Spleen (tissue), 7 donors: ENCODE results near the gene SPACDR.

Source experiments
- CTCF ChIP-seq, 11 experiments: fragments of 200-600 bp in 7 of 11; fragments of 450-650 bp in 4 of 11; sonication (generic) in 4 of 11; IDR thresholded peaks in 8 of 11; conservative IDR thresholded peaks in 3 of 11; 1 replicate in 7 of 11; 2 replicates in 4 of 11; pipeline versions ENCODE4 v1.4.0 to v1.8.0; 2016 to 2021; ENCODE audit warnings: antibody characterized with exemption in 11 of 11, inconsistent platforms in 4 of 11, mild to moderate bottlenecking in 1 of 11
- POLR2A ChIP-seq, 3 donors: fragments of 450-650 bp; IDR thresholded peaks; one replicate each; pipeline ENCODE4 v1.5.1; 2017; ENCODE audit warnings: antibody characterized with exemption in 3 of 3, mild to moderate bottlenecking in 1 of 3
- POLR2AphosphoS5 ChIP-seq, 3 donors: sonication (generic); formaldehyde crosslinking; IDR thresholded peaks; one replicate each; pipeline ENCODE4 v1.5.1; 2017; ENCODE audit warnings: antibody characterized with exemption in 3 of 3
- donor health status: DM: no; HTN: no; CAD: no; lungs with moderate emphysema.
- donor health status: DM: no; HTN: no; CAD: no.
- donor health status: DM: no; HTN: no; CAD: no.

DNA sequence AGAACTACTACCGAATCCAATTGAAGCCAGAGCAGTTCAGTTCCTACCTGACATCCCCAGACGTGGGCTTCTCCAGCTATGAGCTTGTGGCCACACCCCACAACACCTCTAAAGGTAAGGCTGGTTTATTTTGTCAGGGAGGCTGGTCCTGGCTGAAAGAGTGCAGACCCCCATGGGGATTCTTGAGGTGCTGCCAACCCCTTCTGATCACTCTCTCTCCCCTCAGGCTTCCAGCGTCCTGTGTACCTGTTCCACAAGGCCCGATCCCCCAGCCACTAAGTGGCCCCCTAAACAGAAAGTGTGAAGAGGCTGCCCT lies 30.8 kb downstream of the SPACDR start:
- TF ChIP-seq CTCF (IDR thresholded peaks at IDR 0.05 in 8 of 11, conservative IDR thresholded peaks at IDR 0.05 in 3 of 11) (no peak), POLR2A (IDR thresholded peaks at IDR 0.05) (no peak), POLR2AphosphoS5 (IDR thresholded peaks at IDR 0.05) (no peak)
